ENCODE results near the gene GZMM.

Gene GZMM

GRCh38 chr19:572140-572742 lies 28.4 kb downstream of the GZMM start, which contains the start of gene BSG (continued):
- TF ChIP-seq KLF10 (tag by site-specific recombination; IDR thresholded peaks at IDR 0.05): no peak
- TF ChIP-seq, protein P1, sequence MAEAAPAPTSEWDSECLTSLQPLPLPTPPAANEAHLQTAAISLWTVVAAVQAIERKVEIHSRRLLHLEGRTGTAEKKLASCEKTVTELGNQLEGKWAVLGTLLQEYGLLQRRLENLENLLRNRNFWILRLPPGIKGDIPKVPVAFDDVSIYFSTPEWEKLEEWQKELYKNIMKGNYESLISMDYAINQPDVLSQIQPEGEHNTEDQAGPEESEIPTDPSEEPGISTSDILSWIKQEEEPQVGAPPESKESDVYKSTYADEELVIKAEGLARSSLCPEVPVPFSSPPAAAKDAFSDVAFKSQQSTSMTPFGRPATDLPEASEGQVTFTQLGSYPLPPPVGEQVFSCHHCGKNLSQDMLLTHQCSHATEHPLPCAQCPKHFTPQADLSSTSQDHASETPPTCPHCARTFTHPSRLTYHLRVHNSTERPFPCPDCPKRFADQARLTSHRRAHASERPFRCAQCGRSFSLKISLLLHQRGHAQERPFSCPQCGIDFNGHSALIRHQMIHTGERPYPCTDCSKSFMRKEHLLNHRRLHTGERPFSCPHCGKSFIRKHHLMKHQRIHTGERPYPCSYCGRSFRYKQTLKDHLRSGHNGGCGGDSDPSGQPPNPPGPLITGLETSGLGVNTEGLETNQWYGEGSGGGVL (tag by site-specific recombination; IDR thresholded peaks at IDR 0.05): 0 out of 2 replicates have a peak, but pooled peaks have one; percentile 17
- TF ChIP-seq, protein P2, sequence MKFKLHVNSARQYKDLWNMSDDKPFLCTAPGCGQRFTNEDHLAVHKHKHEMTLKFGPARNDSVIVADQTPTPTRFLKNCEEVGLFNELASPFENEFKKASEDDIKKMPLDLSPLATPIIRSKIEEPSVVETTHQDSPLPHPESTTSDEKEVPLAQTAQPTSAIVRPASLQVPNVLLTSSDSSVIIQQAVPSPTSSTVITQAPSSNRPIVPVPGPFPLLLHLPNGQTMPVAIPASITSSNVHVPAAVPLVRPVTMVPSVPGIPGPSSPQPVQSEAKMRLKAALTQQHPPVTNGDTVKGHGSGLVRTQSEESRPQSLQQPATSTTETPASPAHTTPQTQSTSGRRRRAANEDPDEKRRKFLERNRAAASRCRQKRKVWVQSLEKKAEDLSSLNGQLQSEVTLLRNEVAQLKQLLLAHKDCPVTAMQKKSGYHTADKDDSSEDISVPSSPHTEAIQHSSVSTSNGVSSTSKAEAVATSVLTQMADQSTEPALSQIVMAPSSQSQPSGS (tag by site-specific recombination; IDR thresholded peaks at IDR 0.05; ENCODE audit: low read depth): no peak
- TF ChIP-seq SP2 (tag by site-specific recombination; IDR thresholded peaks at IDR 0.05): peak; percentile 32; the same call in 1 of the 2 replicates
- TF ChIP-seq ZNF112 (tag by site-specific recombination; IDR thresholded peaks at IDR 0.05): no peak
- TF ChIP-seq, protein P3, sequence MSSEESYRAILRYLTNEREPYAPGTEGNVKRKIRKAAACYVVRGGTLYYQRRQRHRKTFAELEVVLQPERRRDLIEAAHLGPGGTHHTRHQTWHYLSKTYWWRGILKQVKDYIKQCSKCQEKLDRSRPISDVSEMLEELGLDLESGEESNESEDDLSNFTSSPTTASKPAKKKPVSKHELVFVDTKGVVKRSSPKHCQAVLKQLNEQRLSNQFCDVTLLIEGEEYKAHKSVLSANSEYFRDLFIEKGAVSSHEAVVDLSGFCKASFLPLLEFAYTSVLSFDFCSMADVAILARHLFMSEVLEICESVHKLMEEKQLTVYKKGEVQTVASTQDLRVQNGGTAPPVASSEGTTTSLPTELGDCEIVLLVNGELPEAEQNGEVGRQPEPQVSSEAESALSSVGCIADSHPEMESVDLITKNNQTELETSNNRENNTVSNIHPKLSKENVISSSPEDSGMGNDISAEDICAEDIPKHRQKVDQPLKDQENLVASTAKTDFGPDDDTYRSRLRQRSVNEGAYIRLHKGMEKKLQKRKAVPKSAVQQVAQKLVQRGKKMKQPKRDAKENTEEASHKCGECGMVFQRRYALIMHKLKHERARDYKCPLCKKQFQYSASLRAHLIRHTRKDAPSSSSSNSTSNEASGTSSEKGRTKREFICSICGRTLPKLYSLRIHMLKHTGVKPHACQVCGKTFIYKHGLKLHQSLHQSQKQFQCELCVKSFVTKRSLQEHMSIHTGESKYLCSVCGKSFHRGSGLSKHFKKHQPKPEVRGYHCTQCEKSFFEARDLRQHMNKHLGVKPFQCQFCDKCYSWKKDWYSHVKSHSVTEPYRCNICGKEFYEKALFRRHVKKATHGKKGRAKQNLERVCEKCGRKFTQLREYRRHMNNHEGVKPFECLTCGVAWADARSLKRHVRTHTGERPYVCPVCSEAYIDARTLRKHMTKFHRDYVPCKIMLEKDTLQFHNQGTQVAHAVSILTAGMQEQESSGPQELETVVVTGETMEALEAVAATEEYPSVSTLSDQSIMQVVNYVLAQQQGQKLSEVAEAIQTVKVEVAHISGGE (tag by site-specific recombination; conservative IDR thresholded peaks at IDR 0.05; ENCODE audit: low read depth): peak; percentile 22; the same call in 1 of the 2 replicates
- no peak for TF ChIP-seq ZNF654 (tag by site-specific recombination; IDR thresholded peaks at IDR 0.05; ENCODE audit: low read depth)
- TF ChIP-seq PRDM2 (tag by site-specific recombination; IDR thresholded peaks at IDR 0.05; ENCODE audit: borderline replicate concordance): no peak
- no peak for TF ChIP-seq ZNF518A (tag by site-specific recombination; conservative IDR thresholded peaks at IDR 0.05; ENCODE audit: low read depth)
- no peak for TF ChIP-seq ZNF362 (tag by site-specific recombination; IDR thresholded peaks at IDR 0.05)
- no peak for TF ChIP-seq ZNF473 (tag by site-specific recombination; IDR thresholded peaks at IDR 0.05)
- no peak for TF ChIP-seq OVOL3 (tag by site-specific recombination; IDR thresholded peaks at IDR 0.05)
- TF ChIP-seq, protein P4, sequence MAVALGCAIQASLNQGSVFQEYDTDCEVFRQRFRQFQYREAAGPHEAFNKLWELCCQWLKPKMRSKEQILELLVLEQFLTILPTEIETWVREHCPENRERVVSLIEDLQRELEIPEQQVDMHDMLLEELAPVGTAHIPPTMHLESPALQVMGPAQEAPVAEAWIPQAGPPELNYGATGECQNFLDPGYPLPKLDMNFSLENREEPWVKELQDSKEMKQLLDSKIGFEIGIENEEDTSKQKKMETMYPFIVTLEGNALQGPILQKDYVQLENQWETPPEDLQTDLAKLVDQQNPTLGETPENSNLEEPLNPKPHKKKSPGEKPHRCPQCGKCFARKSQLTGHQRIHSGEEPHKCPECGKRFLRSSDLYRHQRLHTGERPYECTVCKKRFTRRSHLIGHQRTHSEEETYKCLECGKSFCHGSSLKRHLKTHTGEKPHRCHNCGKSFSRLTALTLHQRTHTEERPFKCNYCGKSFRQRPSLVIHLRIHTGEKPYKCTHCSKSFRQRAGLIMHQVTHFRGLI (tag by site-specific recombination; IDR thresholded peaks at IDR 0.05): no peak
- TF ChIP-seq OSR2 (tag by site-specific recombination; IDR thresholded peaks at IDR 0.05): no peak
- TF ChIP-seq ZNF530 (tag by site-specific recombination; IDR thresholded peaks at IDR 0.05; ENCODE audit: low read depth): no peak
- no peak for TF ChIP-seq ZNF558 (tag by site-specific recombination; IDR thresholded peaks at IDR 0.05)
- TF ChIP-seq HOXD13 (CRISPR knock-in tag; IDR thresholded peaks at IDR 0.05; ENCODE audit: borderline replicate concordance): no peak
